Naive thymus-derived CD4-positive, alpha-beta T cell (primary cell): ENCODE measurements around the gene LIG1. TPM values are rescaled to one million over a fixed set of nuclear protein-coding genes. Genes with fewer than 3 reads are reported as not detected.

Experiments used
- ATAC-seq: fragments of 150-1000 bp; cut with Tn5 transposase; 2 replicates; pipeline ENCODE4 v1.10.0; 2021; ENCODE audit warnings: mild to moderate bottlenecking, moderate library complexity
- CTCF ChIA-PET: fragments of 350-600 bp; sonication (Branson Sonifier 250); formaldehyde crosslinking; loops from one replicate; lab custom pipeline; 2021; ENCODE audit warnings: antibody characterized with exemption; lab: Charles Lee
- POLR2A ChIA-PET: fragments of 350-600 bp; sonication (Branson Sonifier 250); formaldehyde crosslinking; loops from one replicate; lab custom pipeline; 2021; ENCODE audit warnings: antibody characterized with exemption, inconsistent platforms; lab: Charles Lee
- DNase-seq, 9 donors: peaks; one replicate each; pipeline versions ENCODE4 v3.0.0 to v3.0.0-alpha.2; 2020 to 2022; ENCODE audit warnings: mixed read lengths in 1 of 9
- H3K27ac ChIP-seq: one replicate; pipeline ENCODE4 v1.7.0; 2013; ENCODE audit warnings: mild to moderate bottlenecking, low read depth, low read length, moderate library complexity
- H3K27me3 ChIP-seq, 2 donors: one replicate each; pipeline ENCODE4 v1.7.0; 2013; ENCODE audit warnings: low read length in 2 of 2, mild to moderate bottlenecking in 2 of 2, moderate library complexity in 2 of 2; ENCODE audit not compliant: control insufficient read depth in 2 of 2, insufficient read depth in 2 of 2
- H3K36me3 ChIP-seq, 3 experiments: 1 replicate in 2 of 3; 2 replicates in 1 of 3; pipeline ENCODE4 v1.7.0; 2013; ENCODE audit warnings: low read length in 3 of 3, mild to moderate bottlenecking in 3 of 3, moderate library complexity in 1 of 3; ENCODE audit not compliant: insufficient read depth in 3 of 3, control insufficient read depth in 2 of 3
- H3K4me1 ChIP-seq, 2 donors: one replicate each; pipeline ENCODE4 v1.7.0; 2013; ENCODE audit warnings: low read length in 2 of 2, mild to moderate bottlenecking in 2 of 2, moderate library complexity in 1 of 2; ENCODE audit not compliant: control insufficient read depth in 2 of 2, insufficient read depth in 2 of 2
- H3K4me3 ChIP-seq: 2 replicates; pipeline ENCODE4 v1.7.0; 2013; ENCODE audit warnings: mild to moderate bottlenecking, low read length
- H3K9me3 ChIP-seq, 3 experiments: 1 replicate in 2 of 3; 2 replicates in 1 of 3; pipeline ENCODE4 v1.7.0; 2013; ENCODE audit warnings: low read length in 3 of 3; ENCODE audit not compliant: control insufficient read depth in 2 of 3
- H3K27ac Mint-ChIP-seq, 9 donors: one replicate each; pipeline ENCODE4 v1.8.0; 2020 to 2022; ENCODE audit warnings: mixed read lengths in 9 of 9, mild to moderate bottlenecking in 8 of 9, moderate library complexity in 5 of 9, inconsistent platforms in 2 of 9
- H3K27me3 Mint-ChIP-seq, 5 donors: one replicate each; pipeline ENCODE4 v1.8.0; 2021 to 2022; ENCODE audit warnings: mixed read lengths in 5 of 5, mild to moderate bottlenecking in 1 of 5
- H3K36me3 Mint-ChIP-seq, 5 donors: one replicate each; pipeline ENCODE4 v1.8.0; 2020 to 2022; ENCODE audit warnings: mixed read lengths in 5 of 5, mild to moderate bottlenecking in 3 of 5, inconsistent platforms in 1 of 5
- H3K4me1 Mint-ChIP-seq, 7 donors: one replicate each; pipeline ENCODE4 v1.8.0; 2020 to 2022; ENCODE audit warnings: mixed read lengths in 7 of 7, mild to moderate bottlenecking in 3 of 7, inconsistent platforms in 1 of 7
- H3K4me3 Mint-ChIP-seq, 10 donors: one replicate each; pipeline ENCODE4 v1.8.0; 2020 to 2022; ENCODE audit warnings: mild to moderate bottlenecking in 10 of 10, mixed read lengths in 10 of 10, moderate library complexity in 6 of 10, inconsistent platforms in 2 of 10
- H3K9me3 Mint-ChIP-seq, 11 donors: one replicate each; pipeline ENCODE4 v1.8.0; 2020 to 2022; ENCODE audit warnings: mixed read lengths in 11 of 11, mild to moderate bottlenecking in 4 of 11, inconsistent platforms in 1 of 11, moderate library complexity in 1 of 11
- intact Hi-C, 2 donors: fragments of 100-400 bp; cut with micrococcal nuclease; formaldehyde crosslinking; loops; one replicate each; pipeline ENCODE4 v1.15.1; 2023
- polyA plus RNA-seq, 2 donors: library from polyadenylated mRNA; unstranded; fragments of 300-500 nt; fragmentation: Illumina TruSeq; gene quantifications; one replicate each; pipeline ENCODE4 v1.2.3, GENCODE V29; 2021
- total RNA-seq, 6 experiments: library from RNA in 5 of 6; stranded (reverse) in 5 of 6; gene quantifications; 1 replicate in 5 of 6; 2 replicates in 1 of 6; pipeline ENCODE4 v1.2.3 and lab custom pipeline; 2021 to 2026

LIG1 gene
- total and polyA plus RNA-seq, 7 experiments from 2014 or later = 38.1 to 134 (median 103) TPM

DNA sequence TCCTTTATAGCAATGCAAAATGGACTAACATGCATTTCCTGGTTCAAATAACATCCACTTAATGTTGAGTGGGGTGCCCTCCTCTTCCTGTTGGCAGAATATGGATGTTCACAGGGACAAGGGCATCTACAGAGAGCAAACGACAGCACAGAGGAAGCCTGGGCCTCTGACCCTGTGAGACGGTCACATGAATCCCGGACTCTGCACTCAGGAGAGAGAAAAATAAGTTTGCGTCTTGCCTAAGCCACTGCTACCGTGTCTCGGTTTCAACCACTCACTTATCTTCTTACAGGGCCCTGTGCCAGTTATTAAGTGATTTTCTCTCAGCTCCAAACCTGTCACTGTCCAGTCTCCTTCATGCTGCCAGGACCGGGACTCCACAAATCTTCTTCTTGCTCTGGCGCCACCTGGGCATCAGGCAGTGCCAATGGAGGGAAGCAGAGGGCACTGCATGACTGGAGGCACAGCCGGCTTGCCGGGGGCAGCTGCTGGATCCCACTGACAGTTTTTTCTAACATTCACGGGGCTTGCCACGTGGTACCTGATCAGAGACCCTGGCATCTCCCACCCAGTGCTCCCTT is 11.8 kb downstream of the LIG1 start:
- DNase-seq = no peak
- Histone ChIP-seq H3K36me3 (peaks cover 0 to 63% (median 10%) of the 10 kb centered on the region in 3 experiments), H3K4me3 (no peak overlapping the region), H3K27ac (no peak overlapping the region), H3K9me3 (no peaks in the 10 kb centered on the region), H3K4me1 (no peaks in the 10 kb centered on the region), H3K27me3 (no peaks in the 10 kb centered on the region)
- intact Hi-C loops = no loop called here
- Mint-ChIP-seq H3K4me1 (peaks cover 0 to 13% (median 1%) of the 10 kb centered on the region in 7 donors), H3K27ac (peak overlapping the region in 1 of 9 donors; percentile 60), H3K4me3 (no peak overlapping the region), H3K9me3 (no peaks in the 10 kb centered on the region), H3K36me3 (peaks cover 15 to 47% (median 19%) of the 10 kb centered on the region in 5 donors), H3K27me3 (no peaks in the 10 kb centered on the region)
- ATAC-seq = no peak
- POLR2A ChIA-PET = no interaction called here
- CTCF ChIA-PET = no interaction called here

- Mint-ChIP-seq H3K4me3 (no peak overlapping the region), H3K4me1 (peaks cover 0 to 13% (median 2%) of the 10 kb centered on the region in 7 donors), H3K27ac (peak overlapping the region in 5 of 9 donors; percentile 3 to 75 (median 48)), H3K9me3 (no peaks in the 10 kb centered on the region), H3K36me3 (peaks cover 13 to 45% (median 15%) of the 10 kb centered on the region in 5 donors), H3K27me3 (no peaks in the 10 kb centered on the region)
- no peak overlapping the region for H3K4me3 ChIP-seq
- H3K36me3 ChIP-seq = peaks cover 0 to 59% (median 0%) of the 10 kb centered on the region in 3 experiments
- H3K9me3 ChIP-seq = no peaks in the 10 kb centered on the region
- no peaks in the 10 kb centered on the region for H3K4me1 ChIP-seq
- ChIA-PET CTCF (interaction anchor here (0.6 to 1.3 kb wide), 4 partner anchors 82 to 189 kb away, joined by 3 to 5 read pairs (median 4); no protein-coding TSS in a partner anchor), POLR2A (no interaction called here)
- no peaks in the 10 kb centered on the region for H3K27me3 ChIP-seq
- no peak overlapping the region for H3K27ac ChIP-seq
- ATAC-seq (no peak), DNase-seq (no peak)
- intact Hi-C loops = no loop called here
These were observed 16.1 kb downstream of the LIG1 start for GRCh38 chr19:48154003-48154402.

GRCh38 chr19:48152551-48152950 is 17.6 kb downstream of the LIG1 start:
- Histone ChIP-seq H3K27me3 (no peaks in the 10 kb centered on the region), H3K4me3 (no peak overlapping the region), H3K4me1 (no peaks in the 10 kb centered on the region), H3K27ac (no peak overlapping the region), H3K9me3 (no peaks in the 10 kb centered on the region), H3K36me3 (peaks cover 0 to 54% (median 0%) of the 10 kb centered on the region in 3 experiments)
- H3K9me3 Mint-ChIP-seq = no peaks in the 10 kb centered on the region
- H3K36me3 Mint-ChIP-seq = peaks cover 5 to 35% (median 13%) of the 10 kb centered on the region in 5 donors
- ATAC-seq (peak; percentile 75), DNase-seq (peak; percentile 28 to 67 (median 50))
- H3K27ac Mint-ChIP-seq = peak overlapping the region in 1 of 9 donors; percentile 74
- intact Hi-C loops = loop anchor here (1.0 kb wide), 3 partner anchors 45 to 189 kb away; no protein-coding TSS in a partner anchor
- ChIA-PET CTCF (interaction anchor here (0.6 to 1.0 kb wide), 5 partner anchors 33 to 189 kb away, joined by 3 to 7 read pairs (median 4); no protein-coding TSS in a partner anchor), POLR2A (interaction anchor here (0.6 kb wide), 1 partner anchor 1905 kb away, joined by 3 read pairs; no protein-coding TSS in a partner anchor)
- peaks cover 0 to 13% (median 2%) of the 10 kb centered on the region in 7 donors for H3K4me1 Mint-ChIP-seq
- H3K27me3 Mint-ChIP-seq = no peaks in the 10 kb centered on the region
- no peak overlapping the region for H3K4me3 Mint-ChIP-seq

GRCh38 chr19:48149430-48149829 is 20.7 kb downstream of the LIG1 start:
- Histone ChIP-seq H3K4me1 (no peaks in the 10 kb centered on the region), H3K27ac (no peak overlapping the region), H3K27me3 (no peaks in the 10 kb centered on the region), H3K4me3 (no peak overlapping the region), H3K9me3 (no peaks in the 10 kb centered on the region), H3K36me3 (peaks cover 0 to 64% (median 0%) of the 10 kb centered on the region in 3 experiments)
- no peak for ATAC-seq
- CTCF ChIA-PET = interaction anchor here (1.2 kb wide), 1 partner anchor 39 kb away, joined by 5 read pairs; the partner anchor contains the start of gene PLA2G4C
- H3K27me3 Mint-ChIP-seq = no peaks in the 10 kb centered on the region
- DNase-seq = no peak
- H3K36me3 Mint-ChIP-seq = peaks cover 4 to 45% (median 8%) of the 10 kb centered on the region in 5 donors
- H3K9me3 Mint-ChIP-seq = no peaks in the 10 kb centered on the region
- peaks cover 0 to 4% (median 0%) of the 10 kb centered on the region in 7 donors for H3K4me1 Mint-ChIP-seq
- peak overlapping the region in 1 of 9 donors; percentile 33 for H3K27ac Mint-ChIP-seq
- intact Hi-C loops = no loop called here
- POLR2A ChIA-PET = no interaction called here
- no peak overlapping the region for H3K4me3 Mint-ChIP-seq

GRCh38 chr19:48148576-48148975 is 21.6 kb downstream of the LIG1 start:
- POLR2A ChIA-PET = no interaction called here
- ATAC-seq = no peak
- H3K27me3 Mint-ChIP-seq = no peaks in the 10 kb centered on the region

DNA sequence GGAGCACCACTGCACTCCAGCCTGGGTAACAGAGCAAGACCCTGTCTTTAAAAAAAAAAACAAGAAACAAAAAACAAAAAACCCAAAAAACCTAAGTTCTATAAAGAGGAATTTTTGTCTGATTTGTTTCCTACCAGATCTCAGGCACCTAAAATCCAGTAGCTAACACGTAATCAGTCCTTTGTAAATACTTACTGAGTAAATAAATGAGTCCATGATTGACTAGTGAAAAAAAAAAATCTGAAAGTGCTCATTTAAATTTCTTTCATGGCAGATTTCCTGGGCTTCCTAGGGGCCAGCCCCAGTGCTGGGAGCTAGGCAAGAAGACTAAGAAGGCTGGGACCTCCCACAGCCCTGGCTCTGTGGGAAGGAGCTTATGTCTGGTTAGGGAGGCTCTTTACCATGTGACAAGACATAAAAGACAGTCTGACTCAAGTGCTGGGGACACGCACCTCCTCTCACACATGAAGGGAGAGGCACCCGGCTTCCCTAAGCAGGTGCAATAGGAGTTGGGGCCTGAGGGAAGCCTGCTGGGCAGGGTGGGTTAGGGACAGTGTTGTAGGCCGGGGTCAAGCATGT is 22.5 kb downstream of the LIG1 start:
- H3K9me3 Mint-ChIP-seq = peaks cover 0 to 2% (median 0%) of the 10 kb centered on the region in 11 donors
- DNase-seq (no peak), ATAC-seq (no peak)
- CTCF ChIA-PET = interaction anchor here (0.6 kb wide), 1 partner anchor 118 kb away, joined by 3 read pairs; no protein-coding TSS in a partner anchor
- no peaks in the 10 kb centered on the region for H3K27me3 Mint-ChIP-seq
- Histone ChIP-seq H3K9me3 (no peaks in the 10 kb centered on the region), H3K4me1 (no peaks in the 10 kb centered on the region), H3K27ac (no peak overlapping the region), H3K36me3 (peaks cover 0 to 75% (median 5%) of the 10 kb centered on the region in 3 experiments), H3K4me3 (no peak overlapping the region), H3K27me3 (no peaks in the 10 kb centered on the region)
- no peak overlapping the region for H3K4me3 Mint-ChIP-seq
- intact Hi-C loops = no loop called here
- peaks cover 8 to 50% (median 13%) of the 10 kb centered on the region in 5 donors for H3K36me3 Mint-ChIP-seq
- POLR2A ChIA-PET = no interaction called here
- no peak overlapping the region for H3K27ac Mint-ChIP-seq
- H3K4me1 Mint-ChIP-seq = peaks cover 0 to 4% (median 0%) of the 10 kb centered on the region in 7 donors

More at GRCh38 chr19:48148576-48148975, 21.6 kb downstream of the LIG1 start:
- Histone ChIP-seq H3K27me3 (no peaks in the 10 kb centered on the region), H3K4me3 (no peak overlapping the region), H3K27ac (no peak overlapping the region), H3K4me1 (no peaks in the 10 kb centered on the region), H3K36me3 (peaks cover 0 to 66% (median 0%) of the 10 kb centered on the region in 3 experiments), H3K9me3 (no peaks in the 10 kb centered on the region)
- no peak for DNase-seq
- Mint-ChIP-seq H3K36me3 (peaks cover 3 to 43% (median 9%) of the 10 kb centered on the region in 5 donors), H3K4me3 (no peak overlapping the region), H3K4me1 (peaks cover 0 to 4% (median 0%) of the 10 kb centered on the region in 7 donors), H3K27ac (no peak overlapping the region), H3K9me3 (peaks cover 0 to under 1% (median 0%) of the 10 kb centered on the region in 11 donors)
- CTCF ChIA-PET = no interaction called here
- intact Hi-C loops = no loop called here
